ENCODE measurements around the gene KIAA1217.

Gene KIAA1217

GRCh38 chr10:24241536-24242040, 32.6 kb downstream of the KIAA1217 start:
- Histone ChIP-seq H3K9ac (no peak overlapping the region), H2AFZ (peak overlapping the region; percentile 8), H3K9me3 (ENCODE audit: control insufficient read depth, low read length) (no peaks in the 10 kb centered on the region), H3K36me3 (ENCODE audit: control insufficient read depth, insufficient read depth, low read length) (no peaks in the 10 kb centered on the region), H3K79me2 (peaks cover 25% of the 10 kb centered on the region), H3K4me2 (ENCODE audit: low read length) (no peak overlapping the region), H3K4me1 (peaks cover 29% of the 10 kb centered on the region), H3K27ac (peak overlapping the region; percentile 31), H3K4me3 (ENCODE audit: low read depth, low read length) (no peak overlapping the region), H3K27me3 (ENCODE audit: control insufficient read depth, insufficient read depth, low read length) (no peaks in the 10 kb centered on the region)
- TF ChIP-seq, protein P1, sequence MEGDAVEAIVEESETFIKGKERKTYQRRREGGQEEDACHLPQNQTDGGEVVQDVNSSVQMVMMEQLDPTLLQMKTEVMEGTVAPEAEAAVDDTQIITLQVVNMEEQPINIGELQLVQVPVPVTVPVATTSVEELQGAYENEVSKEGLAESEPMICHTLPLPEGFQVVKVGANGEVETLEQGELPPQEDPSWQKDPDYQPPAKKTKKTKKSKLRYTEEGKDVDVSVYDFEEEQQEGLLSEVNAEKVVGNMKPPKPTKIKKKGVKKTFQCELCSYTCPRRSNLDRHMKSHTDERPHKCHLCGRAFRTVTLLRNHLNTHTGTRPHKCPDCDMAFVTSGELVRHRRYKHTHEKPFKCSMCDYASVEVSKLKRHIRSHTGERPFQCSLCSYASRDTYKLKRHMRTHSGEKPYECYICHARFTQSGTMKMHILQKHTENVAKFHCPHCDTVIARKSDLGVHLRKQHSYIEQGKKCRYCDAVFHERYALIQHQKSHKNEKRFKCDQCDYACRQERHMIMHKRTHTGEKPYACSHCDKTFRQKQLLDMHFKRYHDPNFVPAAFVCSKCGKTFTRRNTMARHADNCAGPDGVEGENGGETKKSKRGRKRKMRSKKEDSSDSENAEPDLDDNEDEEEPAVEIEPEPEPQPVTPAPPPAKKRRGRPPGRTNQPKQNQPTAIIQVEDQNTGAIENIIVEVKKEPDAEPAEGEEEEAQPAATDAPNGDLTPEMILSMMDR (IDR thresholded peaks at IDR 0.05) = no peak

- Histone ChIP-seq H3K27ac (no peak overlapping the region), H2AFZ (no peak overlapping the region), H3K4me3 (ENCODE audit: low read depth, low read length) (no peak overlapping the region), H3K4me1 (peaks cover 21% of the 10 kb centered on the region), H3K36me3 (ENCODE audit: control insufficient read depth, insufficient read depth, low read length) (no peaks in the 10 kb centered on the region), H3K4me2 (ENCODE audit: low read length) (no peak overlapping the region), H3K79me2 (peaks cover 31% of the 10 kb centered on the region), H3K9ac (no peak overlapping the region), H3K9me3 (ENCODE audit: control insufficient read depth, low read length) (no peaks in the 10 kb centered on the region), H3K27me3 (ENCODE audit: control insufficient read depth, insufficient read depth, low read length) (no peaks in the 10 kb centered on the region)
- TF ChIP-seq, protein P1 (IDR thresholded peaks at IDR 0.05) = no peak
Measured at GRCh38 chr10:24242562-24242961, 33.6 kb downstream of the KIAA1217 start.

DNA sequence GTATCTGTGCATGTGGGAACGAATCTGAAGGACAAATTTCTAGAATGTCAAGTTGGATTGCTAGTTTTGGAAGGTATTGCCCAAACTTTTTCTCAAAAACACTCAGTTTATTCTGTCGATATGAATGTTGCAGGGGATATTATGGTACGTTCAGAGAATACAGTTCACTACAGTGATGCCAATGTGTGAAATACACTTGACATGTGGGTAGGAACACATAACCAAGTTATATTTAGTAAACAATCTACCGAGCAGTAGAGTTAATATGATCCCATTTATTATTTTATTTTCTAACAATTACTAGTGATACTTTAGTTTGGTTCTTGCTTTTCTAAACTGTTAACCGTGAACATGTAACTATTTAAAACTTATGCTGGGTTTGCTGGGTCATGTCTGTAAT, 37.4 kb downstream of the KIAA1217 start:
- TF ChIP-seq, protein P1 (IDR thresholded peaks at IDR 0.05) = no peak
- no peaks in the 10 kb centered on the region for H3K27me3 ChIP-seq (ENCODE audit: control insufficient read depth, insufficient read depth, low read length)

DNA sequence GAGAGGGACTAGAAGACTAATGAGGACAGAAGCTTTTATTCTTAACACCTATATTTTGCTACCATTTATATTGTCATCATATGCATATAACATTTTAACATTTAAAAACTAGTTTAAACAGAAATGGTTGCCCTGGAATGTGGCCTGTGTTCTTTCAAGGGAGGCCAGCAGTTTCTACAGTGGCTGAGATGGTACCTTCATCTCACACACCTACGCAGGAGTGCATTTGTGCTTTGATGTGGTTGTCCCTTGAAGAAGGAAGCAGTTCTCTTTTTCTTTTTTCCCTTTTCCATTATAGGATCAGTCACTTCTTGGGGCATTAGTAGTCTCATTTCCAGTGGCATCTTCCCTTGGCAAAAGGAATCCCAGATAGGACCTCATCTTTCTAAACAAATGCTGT, 38.9 kb downstream of the KIAA1217 start:
- H3K4me1 ChIP-seq = peaks cover 15% of the 10 kb centered on the region
- no peaks in the 10 kb centered on the region for H3K27me3 ChIP-seq (ENCODE audit: control insufficient read depth, insufficient read depth, low read length)
- H3K4me3 ChIP-seq (ENCODE audit: low read depth, low read length) = no peak overlapping the region
- H3K4me2 ChIP-seq (ENCODE audit: low read length) = no peak overlapping the region
- H3K27ac ChIP-seq = no peak overlapping the region
- H2AFZ ChIP-seq = no peak overlapping the region
- no peaks in the 10 kb centered on the region for H3K9me3 ChIP-seq (ENCODE audit: control insufficient read depth, low read length)
- H3K9ac ChIP-seq = no peak overlapping the region
- TF ChIP-seq, protein P1 (IDR thresholded peaks at IDR 0.05) = no peak
- no peaks in the 10 kb centered on the region for H3K36me3 ChIP-seq (ENCODE audit: control insufficient read depth, insufficient read depth, low read length)
- H3K79me2 ChIP-seq = peaks cover 30% of the 10 kb centered on the region

More for the DNA sequence above, 37.4 kb downstream of the KIAA1217 start:
- no peaks in the 10 kb centered on the region for H3K36me3 ChIP-seq (ENCODE audit: control insufficient read depth, insufficient read depth, low read length)
- H3K4me3 ChIP-seq (ENCODE audit: low read depth, low read length) = no peak overlapping the region
- H3K9ac ChIP-seq = no peak overlapping the region
- no peak overlapping the region for H3K27ac ChIP-seq
- H3K4me2 ChIP-seq (ENCODE audit: low read length) = no peak overlapping the region
- no peak overlapping the region for H2AFZ ChIP-seq
- H3K9me3 ChIP-seq (ENCODE audit: control insufficient read depth, low read length) = no peaks in the 10 kb centered on the region
- H3K79me2 ChIP-seq = peaks cover 33% of the 10 kb centered on the region
- peaks cover 12% of the 10 kb centered on the region for H3K4me1 ChIP-seq

- Histone ChIP-seq H2AFZ (no peak overlapping the region), H3K9ac (no peak overlapping the region), H3K4me3 (ENCODE audit: low read depth, low read length) (no peak overlapping the region), H3K4me1 (peaks cover 30% of the 10 kb centered on the region), H3K27me3 (ENCODE audit: control insufficient read depth, insufficient read depth, low read length) (no peaks in the 10 kb centered on the region), H3K9me3 (ENCODE audit: control insufficient read depth, low read length) (no peaks in the 10 kb centered on the region), H3K36me3 (ENCODE audit: control insufficient read depth, insufficient read depth, low read length) (no peaks in the 10 kb centered on the region), H3K4me2 (ENCODE audit: low read length) (no peak overlapping the region), H3K27ac (peak overlapping the region; percentile 36), H3K79me2 (peaks cover 28% of the 10 kb centered on the region)
- TF ChIP-seq, protein P1 (IDR thresholded peaks at IDR 0.05) = no peak
Measured at GRCh38 chr10:24249829-24250415, 41.0 kb downstream of the KIAA1217 start.
